Spleen (tissue), 7 donors: ENCODE data around the gene DCPS.

ENCODE experiments used
- POLR2A ChIP-seq, 3 donors: fragments of 450-650 bp; IDR thresholded peaks; one replicate each; pipeline ENCODE4 v1.5.1; 2017; ENCODE audit warnings: antibody characterized with exemption in 3 of 3, mild to moderate bottlenecking in 1 of 3
- POLR2AphosphoS5 ChIP-seq, 3 donors: sonication (generic); formaldehyde crosslinking; IDR thresholded peaks; one replicate each; pipeline ENCODE4 v1.5.1; 2017; ENCODE audit warnings: antibody characterized with exemption in 3 of 3
- TF ChIP-seq, protein P1 (sequence below), 11 experiments: fragments of 200-600 bp in 7 of 11; fragments of 450-650 bp in 4 of 11; sonication (generic) in 4 of 11; IDR thresholded peaks in 8 of 11; conservative IDR thresholded peaks in 3 of 11; 1 replicate in 7 of 11; 2 replicates in 4 of 11; pipeline versions ENCODE4 v1.4.0 to v1.8.0; 2016 to 2021; ENCODE audit warnings: antibody characterized with exemption in 11 of 11, inconsistent platforms in 4 of 11, mild to moderate bottlenecking in 1 of 11
- donor health status: DM: no; HTN: no; CAD: no; lungs with moderate emphysema.
- donor health status: DM: no; HTN: no; CAD: no.
- donor health status: DM: no; HTN: no; CAD: no.

DNA sequence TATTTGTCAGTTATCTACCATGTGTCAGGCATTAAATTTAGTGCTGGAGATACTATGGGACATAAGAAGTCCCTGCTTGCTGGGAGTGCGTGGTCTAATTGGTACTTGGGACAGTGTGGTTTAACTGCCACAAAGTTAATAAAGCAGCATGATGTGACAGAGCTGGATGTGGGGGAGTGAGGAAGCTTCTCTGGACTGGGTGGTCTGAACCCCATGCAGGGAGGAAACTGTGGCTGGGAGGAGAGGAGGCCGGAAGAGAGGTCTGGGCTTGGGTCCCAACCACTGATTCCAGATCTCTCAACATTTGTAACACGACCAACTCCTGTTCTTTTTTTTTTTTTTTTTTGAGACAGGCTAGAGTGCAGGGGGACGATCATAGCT is 88.8 kb downstream of the DCPS start:
- TF ChIP-seq, protein P1, sequence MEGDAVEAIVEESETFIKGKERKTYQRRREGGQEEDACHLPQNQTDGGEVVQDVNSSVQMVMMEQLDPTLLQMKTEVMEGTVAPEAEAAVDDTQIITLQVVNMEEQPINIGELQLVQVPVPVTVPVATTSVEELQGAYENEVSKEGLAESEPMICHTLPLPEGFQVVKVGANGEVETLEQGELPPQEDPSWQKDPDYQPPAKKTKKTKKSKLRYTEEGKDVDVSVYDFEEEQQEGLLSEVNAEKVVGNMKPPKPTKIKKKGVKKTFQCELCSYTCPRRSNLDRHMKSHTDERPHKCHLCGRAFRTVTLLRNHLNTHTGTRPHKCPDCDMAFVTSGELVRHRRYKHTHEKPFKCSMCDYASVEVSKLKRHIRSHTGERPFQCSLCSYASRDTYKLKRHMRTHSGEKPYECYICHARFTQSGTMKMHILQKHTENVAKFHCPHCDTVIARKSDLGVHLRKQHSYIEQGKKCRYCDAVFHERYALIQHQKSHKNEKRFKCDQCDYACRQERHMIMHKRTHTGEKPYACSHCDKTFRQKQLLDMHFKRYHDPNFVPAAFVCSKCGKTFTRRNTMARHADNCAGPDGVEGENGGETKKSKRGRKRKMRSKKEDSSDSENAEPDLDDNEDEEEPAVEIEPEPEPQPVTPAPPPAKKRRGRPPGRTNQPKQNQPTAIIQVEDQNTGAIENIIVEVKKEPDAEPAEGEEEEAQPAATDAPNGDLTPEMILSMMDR (IDR thresholded peaks at IDR 0.05 in 8 of 11, conservative IDR thresholded peaks at IDR 0.05 in 3 of 11): no peak
- no peak for TF ChIP-seq POLR2A (IDR thresholded peaks at IDR 0.05)
- TF ChIP-seq POLR2AphosphoS5 (IDR thresholded peaks at IDR 0.05): no peak
